NCI-H187 treated with DMSO at 0.1 percent for 48 hours (cell line): Measurements from ENCODE around the gene MECP2.

Source experiments
- DNase-seq: peaks from one replicate; lab custom pipeline; 2025; lab: John Stamatoyannopoulos, UW

Gene MECP2

DNA sequence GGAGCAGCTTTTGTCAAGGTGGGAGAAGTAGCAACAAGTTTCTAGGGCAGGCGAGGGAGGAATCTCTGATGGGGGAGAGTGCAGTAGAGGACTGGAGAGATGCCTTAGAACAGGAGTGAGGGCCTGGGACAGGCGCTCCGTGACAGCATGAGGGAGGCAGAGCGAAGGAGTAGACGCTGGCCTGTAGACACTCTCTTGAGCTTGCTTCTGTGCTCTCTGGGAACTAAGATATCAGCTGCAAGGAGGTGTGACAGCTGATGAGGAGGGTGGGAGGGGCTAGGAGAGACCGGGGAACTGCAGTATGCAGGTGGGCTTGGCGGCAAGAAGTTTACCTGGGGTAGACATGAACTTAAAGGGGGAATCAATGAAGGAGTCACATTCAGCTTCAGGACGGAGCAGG is 35.7 kb downstream of the MECP2 start:
- no peak for DNase-seq

DNA sequence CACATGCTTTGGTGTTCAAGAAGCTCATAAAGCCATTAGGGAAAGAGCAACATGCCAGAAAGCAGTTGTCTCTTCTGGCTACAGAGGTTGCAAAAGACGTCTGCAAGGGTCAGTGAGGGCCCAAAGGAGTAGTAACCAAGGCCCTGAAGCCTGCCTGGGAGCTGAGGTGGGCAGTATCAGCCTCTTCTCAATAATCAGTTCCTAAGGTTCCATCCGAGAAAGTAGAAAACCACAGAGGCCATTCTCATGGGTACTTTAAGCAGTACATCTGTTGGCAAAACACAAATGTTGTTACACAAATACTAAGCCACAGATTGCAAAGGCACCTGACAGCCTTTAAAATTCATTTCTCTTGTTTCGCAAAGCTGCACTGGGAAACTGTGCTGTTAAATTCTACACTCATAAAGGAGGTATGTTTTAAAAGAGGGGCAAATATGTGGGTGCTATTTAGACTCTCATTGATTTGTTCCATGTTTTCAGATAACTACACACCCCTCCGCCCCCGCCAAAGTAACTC is 37.7 kb downstream of the MECP2 start:
- DNase-seq: no peak

DNA sequence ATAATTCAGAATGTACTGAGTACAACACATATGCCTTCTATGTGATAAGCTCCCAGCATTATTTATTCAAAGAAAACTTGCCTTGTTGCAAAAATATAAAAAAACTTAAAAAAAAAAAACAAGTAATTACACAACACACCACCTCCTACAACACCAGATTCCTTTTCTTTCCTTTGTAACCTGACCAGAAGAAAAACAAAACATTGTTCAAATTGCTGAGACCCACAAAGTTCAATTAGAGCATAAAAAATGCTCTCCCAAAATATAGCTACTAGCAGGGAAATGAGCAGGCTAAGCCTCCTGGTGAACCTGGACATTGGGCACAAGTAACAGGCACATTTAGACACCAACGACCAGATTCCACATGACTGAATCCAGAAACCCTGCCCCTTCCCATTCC is 38.3 kb downstream of the MECP2 start:
- no peak for DNase-seq

DNA sequence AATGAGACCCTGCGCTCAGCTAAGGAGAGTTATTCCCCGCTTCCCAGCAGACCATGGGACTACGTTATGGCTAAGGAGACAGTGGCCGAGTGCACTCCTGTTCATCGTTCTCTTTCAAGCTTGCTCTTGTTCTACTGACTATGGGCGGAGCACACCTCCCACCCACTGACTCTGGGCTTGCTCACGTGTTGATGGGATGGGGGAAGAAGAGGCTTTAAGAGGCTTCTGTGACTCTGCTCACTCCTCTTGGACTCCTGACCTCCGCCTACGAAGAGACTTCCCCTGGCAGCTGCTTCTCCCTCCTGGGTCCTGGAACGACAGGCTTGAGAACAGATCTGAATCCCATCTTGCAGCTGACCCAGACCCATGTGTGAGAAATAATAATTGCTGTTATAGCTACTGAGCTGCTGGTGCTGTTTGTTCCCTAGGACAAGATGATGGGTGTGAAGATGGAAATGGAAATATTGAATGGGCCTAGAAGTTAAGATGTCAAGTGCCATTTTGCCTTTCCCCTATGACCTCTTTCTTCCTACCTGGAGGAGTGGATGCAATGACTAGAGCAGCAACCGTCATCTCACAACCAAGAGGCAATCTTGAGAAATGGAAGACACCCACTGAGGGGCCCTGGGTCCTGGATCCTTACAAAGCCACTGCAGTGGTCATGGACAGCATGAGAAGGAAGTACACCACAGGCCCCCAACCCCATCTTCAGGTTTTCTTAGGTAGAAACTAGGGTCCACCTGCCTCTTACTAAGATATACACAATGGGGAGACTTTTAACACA is 39.1 kb downstream of the MECP2 start:
- no peak for DNase-seq

DNA sequence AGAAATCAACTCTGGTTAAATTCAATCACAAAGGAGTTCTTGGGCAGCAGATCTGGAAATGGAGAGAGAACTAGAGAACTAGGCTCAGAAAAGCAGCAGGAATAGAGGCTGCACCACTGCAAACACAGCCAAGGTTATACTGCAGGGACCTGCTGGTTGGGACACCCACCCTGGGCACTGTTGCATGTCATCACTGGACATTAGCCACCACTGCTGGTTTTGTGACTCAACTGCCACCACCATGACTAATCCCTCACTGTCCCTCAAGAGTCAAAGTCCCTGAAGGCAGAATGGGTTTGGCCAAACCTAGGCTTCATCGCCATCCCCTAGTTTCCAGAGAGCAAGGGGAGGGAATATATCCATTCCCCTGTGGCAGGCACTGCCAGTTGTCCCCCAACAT is 39.7 kb downstream of the MECP2 start:
- no peak for DNase-seq

DNA sequence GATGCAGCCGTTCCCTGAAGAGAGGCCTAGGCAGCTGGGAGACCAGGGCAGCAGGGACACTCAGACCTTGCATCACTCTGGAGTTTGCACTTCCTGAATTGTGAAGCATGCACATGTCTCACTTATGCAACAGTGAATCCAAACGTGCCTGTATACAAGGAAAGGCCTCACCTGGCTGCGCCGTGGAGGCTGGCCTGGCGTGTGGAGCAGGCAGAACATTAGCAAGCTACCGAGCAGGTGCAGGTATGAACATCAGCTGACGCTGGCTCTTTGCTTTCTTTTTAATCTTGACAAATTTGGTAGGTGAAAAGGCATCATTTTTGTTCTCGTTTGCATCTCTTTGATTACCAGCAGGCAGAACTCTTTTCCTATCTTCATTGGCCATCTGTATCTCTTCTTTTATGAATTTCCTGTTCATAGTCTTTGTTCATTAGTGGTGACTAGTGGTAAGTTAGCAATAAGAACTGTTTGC is 40.7 kb downstream of the MECP2 start:
- DNase-seq: no peak

DNA sequence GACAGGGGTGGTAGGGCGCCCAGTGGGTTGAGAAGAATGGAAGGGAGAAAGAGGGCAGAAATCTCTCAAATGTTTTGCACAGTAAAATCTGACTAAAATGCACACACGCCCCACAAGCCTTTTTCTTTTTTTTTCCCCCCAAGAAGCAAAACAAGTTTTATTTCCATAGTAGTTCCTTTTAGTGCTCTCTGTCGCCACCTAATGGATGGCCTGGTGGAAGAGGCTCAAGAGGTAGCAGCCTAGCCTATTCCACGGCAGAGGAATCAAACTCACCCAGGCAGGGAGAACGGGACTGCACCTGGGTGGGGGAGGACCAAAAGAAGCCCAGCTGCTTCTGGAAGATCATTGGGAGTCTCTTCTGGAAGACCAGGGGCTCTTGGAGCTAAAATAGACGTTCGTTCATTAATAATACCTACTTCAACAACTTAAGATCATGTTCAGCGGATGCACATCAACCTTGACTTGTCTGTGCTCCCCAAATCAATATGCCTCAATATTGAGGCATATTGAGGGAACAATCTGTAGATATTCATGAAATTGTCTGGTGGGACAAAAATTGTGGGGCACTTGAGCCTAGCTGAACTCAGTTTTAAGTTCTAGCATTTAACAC is 46.2 kb downstream of the MECP2 start:
- DNase-seq: no peak

DNA sequence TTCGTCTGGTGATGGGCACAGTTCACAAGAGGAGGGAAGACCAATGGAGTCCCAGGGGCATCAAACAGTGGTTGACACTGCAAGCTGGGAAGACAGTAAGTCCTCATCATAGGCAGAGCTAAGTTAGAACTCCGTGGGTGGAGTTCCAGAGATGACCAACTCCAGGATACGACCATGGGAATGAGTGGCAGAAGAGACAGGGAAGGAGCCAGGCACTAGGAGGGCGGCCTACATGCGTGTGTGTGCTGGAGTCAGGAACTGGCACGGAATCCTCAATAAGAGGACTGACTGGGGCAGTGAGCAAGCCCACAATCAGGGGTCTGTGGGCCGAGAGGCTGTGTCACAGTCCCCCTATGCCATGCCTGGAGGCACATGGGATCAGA is 47.4 kb downstream of the MECP2 start:
- no peak for DNase-seq

DNA sequence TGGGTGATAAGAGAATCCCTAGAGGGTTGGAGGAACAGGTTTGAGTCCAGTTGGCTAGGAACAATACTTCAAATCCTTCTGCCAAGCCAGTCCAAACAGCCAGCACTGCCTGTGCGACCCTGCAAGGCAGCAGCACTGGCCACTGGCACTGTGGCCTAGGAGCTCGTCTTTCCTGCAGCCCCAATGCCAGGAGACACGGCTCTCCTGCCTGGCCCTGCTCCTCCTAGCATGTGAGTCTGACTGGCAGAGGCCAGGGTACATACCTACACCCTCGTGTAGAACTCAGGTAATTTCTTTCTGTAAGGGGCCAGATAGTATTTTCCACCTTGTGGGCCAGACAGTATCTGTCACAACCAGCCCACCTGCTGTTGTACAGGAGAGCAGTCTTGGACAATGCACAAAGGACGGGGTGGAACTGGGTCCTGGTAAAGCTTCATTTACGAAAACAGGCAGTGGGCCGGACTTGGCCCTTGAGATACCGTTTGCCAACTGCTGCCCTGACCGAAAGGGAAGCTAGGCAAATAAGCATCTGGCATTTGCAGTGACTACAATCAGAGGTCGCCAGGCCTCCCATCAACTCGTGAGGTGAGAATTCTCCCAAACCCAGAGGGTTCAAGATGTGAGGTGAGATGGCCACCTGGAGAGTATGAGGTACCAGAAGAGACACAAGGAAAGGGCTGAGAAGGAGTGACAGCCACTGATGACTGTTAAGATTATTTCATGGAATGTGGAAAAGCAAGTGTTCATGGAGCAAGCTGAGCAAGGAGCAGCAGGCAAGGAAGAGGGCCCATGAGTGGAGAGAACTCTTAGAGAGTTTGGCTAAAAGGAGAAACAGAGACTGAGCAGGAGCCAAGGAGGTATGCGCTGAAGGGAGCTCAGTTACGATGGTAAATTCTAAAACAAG is 48.1 kb downstream of the MECP2 start:
- no peak for DNase-seq

DNA sequence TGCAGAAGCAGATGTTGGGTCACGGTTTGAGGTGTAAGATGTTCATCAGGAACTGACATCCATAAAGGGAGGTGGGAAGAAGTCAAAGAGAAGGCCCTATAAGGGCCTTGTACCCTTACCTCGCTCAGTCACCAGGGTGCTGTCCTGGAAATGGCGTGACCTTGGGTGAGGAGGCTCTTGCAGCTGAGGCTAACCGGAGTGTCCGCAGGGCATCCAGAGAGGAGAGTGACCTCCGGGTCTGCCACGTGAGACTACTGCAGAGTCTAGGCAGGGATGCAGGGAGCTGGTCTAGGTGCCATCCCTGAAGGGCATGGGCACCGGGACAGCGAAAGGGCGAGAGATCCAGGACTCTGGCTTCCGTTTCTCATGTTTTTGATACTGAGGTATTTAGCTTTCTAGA is 49.1 kb downstream of the MECP2 start:
- DNase-seq: no peak

DNA sequence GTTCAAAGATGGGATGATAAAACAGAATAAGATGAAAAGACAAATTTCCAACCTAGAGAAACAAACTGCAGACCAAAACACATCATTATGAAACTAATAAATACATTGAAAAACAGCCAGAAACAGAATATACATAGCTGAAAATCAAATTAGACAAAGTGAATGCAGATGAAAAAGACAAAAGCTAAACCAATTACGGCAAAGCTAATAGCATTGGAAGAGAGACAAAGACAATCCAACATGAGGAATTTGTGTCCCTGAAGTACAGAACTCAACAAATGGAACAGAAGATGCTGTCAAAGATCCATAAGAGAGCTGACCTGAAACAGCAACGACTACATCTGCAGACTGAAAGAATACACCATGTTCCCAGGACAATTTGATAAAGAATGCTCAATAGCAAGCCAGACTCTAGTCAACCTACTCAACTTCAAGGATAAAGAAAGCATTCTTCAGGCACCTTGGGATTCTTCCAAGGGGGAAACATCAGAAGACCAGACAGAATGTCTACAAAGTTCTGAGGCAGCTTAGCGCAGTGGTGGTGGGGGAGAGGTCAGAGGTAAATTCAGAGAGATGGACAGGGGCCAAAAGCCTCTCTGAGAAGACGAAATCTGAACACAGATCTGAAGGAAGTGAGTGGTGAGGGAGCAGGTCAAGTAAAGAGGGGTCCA is 50.4 kb downstream of the MECP2 start:
- no peak for DNase-seq

DNA sequence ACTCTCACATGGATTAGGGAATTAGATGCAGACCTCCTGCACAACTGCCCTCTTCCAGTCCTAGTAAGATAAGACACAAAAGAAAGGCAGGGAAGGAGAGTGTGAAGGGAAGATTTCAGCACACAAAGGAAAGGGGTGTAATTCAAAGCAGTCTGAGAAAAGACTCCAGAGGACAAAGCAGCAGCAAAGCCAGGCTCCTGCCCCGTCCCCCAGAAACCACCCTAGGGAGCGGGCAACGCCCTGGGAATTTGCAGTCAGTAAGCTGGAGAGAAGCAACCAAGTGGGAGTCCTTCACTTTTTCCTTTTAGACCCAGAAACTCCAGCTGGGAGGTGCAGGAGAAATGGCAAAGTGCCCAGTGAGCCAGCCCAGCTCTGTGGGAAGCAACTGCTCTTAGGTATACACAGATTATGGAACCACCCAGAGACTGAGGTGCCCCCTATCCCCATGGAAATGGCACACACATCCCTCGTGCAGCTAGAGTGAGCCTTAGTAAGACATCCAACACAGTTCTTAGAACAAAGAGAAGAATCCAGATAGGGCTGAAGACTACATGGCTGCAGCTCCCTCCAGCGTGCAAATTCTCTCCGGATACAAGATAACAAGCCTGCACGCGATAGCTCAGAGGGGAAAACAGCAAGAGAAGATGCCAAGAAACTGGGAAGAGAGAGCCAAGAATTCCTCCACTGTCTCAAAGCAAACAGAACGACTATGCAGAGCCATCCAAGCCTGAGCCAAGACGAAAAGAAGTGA is 51.3 kb downstream of the MECP2 start:
- no peak for DNase-seq

DNA sequence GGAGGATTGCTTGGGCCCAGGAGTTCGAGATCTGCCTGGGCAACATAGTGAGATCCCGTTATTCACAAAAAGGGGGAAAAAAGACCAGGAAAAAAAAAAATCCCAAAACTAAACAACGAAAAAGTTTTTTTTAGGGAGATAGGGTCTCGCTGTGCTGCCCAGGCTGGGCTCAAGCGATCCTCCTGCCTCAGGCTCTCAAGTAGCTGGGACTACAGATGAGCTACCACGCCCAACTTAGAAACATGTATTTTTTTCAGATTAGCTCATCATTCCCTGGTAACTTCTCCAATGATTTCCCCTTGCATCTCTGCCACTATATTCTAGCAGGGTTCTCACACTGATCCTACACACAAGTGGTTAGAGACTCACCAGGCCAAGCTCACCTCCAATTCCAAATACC is 53.4 kb downstream of the MECP2 start:
- no peak for DNase-seq

DNA sequence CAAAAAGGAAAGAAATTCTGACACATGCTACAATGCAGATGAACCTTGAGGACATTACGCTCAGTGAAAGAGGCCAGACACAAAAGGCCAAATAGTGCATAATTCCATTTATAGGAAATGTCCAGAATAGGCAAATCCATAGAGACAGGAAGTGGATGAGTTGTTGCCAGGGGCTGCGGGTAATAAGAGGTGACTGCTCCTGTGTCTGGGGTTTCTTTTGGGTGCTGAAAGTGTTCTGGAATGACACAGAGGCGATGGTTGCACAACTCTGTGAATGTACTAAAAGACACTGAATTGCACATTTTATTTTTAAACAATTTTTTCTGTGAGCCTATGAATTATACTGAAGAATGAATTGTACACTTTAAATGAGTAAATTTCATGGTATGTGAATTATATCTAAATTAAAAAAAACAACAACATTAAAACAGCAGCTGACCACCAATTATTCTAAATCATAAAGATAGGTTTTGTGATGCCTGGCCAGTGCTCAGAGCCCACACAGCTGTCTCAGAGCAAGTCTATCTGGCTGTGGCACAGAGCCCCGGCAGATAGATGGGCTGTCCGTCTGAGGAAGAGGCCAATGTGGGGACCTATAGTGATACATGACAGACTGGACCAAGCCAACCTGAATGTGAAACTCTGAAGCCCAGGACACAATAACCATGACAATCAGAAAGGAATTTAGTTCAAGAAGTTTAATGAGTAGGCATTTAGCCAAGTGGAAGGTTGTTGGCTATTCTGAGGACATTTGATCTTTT is 54.3 kb downstream of the MECP2 start:
- no peak for DNase-seq

DNA sequence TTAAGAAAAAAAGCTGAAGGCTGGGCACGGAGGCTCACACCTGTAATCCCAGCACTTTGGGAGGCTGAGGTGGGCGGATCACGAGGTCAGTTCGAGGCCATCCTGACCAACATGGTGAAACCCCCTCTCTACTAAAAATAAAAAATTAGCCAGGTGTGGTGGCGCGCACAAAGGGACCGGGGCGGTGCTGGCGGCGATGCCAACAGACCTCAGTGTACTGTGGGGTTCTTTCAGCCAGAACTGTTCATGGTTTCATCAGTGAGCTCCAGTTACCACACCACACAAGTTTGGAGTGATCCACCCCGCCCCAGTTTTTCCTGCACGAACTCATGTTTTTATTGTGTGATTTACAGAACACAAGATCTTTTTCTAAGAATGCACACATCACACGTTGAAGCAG is 56.7 kb downstream of the MECP2 start:
- no peak for DNase-seq

DNA sequence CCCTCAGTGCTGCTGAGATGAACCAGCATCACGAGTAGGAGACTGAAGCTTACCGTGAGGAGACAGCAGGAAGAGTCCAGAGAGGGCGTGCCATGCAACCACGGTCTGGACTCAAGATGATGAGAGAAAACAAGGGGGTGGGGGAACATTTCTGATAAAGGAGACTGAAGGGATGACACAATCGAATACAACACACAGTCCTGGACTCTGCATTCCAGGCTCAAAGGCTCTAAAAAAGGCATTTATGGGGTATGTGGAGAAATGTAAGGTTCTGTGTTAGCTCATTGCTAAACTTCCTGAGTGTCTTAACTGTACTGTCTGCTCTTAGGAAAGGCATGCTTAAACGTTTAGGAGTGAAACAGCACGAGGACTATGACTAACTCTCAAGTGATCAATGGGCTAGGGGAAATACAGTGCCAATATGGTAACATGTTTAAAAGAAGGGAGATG is 57.2 kb downstream of the MECP2 start:
- DNase-seq: no peak

DNA sequence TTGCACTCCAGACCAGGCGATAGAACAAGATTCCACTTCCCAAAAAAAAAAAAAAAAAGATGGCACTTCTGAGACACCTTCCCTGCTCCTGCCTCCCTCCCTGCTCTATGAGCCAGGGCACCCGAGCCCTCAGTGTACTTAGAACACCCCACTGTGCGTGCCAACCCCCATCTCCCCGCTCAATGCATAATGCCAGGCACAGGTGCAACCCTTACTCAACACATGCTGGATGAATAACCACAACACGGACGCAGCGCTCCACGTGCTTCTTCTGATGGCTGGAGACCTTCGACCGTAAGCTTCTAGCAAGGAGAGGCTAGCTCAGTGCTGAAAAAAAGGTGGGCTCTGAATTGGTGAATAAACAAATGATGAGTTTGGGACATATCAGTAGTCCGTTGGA is 57.9 kb downstream of the MECP2 start:
- DNase-seq: no peak

DNA sequence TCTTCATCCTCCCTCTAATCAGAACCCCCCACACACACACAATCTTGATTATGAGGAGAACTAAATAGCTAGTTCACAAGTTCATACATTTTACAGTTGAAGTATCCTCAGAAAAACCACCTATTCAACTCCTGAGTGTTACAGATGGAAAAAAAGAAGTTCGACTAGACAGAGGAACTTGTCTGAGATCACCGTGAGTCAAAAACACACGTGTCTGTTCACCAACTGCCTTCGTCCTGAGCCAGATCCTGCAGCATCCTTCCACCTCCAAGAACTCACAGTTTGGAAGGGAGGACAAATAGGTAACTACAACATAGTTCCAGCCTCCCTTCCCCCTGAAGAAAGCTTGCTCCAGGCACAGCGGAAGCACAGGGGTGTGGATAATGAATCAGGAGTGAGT is 58.9 kb downstream of the MECP2 start:
- DNase-seq: no peak

DNA sequence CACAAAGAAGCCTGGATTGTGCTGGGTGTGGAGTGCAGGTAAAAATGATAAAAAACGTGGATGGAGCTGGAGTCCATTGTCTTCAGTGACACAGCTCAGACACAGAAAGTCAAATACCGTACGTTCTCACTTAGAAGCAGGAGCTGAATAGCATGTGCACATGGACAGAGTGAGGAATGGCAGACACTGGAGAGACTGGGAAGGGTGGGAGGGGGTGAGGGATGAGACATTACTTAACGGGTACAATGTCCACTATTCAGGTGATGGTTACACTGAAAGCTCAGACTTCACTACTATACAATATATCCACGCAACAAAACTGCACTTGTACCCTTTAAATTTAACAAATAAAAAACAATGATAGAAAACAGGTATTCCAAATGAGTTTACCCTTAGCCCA is 59.8 kb downstream of the MECP2 start:
- no peak for DNase-seq

DNA sequence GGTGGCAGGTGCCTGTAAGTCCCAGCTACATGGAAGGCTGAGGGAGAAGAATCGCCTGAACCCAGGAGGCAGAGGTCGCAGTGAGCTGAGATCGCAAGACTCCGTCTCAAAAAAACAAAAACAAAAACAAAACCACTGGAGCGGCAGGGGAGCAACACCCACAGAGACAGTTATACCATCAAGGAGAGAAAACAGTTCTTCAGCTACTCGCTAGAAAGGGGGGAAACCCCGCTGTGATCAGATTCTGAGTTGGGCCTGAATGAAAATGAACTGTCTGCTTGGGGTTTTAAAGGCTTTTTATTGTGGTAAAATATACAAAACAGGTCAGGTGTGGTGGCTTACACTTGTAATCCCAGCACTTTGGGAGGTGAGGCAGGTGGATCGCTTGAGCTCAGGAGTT is 61.0 kb downstream of the MECP2 start:
- no peak for DNase-seq

DNA sequence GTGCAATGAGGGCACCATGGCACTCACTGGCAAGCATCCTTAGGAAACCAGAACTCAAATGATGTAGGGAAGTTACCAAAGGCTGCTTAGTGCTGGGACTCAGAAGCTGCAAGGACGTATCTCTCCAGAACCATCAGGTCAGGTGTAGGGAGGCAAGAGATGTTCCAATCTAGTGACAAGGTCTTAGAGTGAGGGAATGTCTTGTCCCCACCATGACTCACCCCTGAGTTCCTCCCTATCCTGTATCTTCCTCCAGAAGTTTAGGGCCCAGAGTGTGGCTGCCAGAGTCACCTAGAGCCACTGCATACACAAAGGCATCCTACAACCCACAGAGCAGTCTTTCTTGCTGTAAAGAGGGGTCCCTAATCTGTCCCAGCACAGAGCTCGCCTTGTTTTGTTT is 63.7 kb downstream of the MECP2 start:
- no peak for DNase-seq
